Mesenchymal stem cell (in vitro differentiated cells and primary cell): Measurements from ENCODE around the gene SORCS3.

Experiments used
- DNase-seq: peaks from one replicate; pipeline ENCODE4 v3.0.0-alpha.2; 2013
- H2AFZ ChIP-seq: one replicate; pipeline ENCODE4 v1.6.1; 2013; ENCODE audit warnings: low read depth, mild to moderate bottlenecking, control low read depth, inconsistent platforms, low read length, moderate library complexity
- H2AK5ac ChIP-seq: 2 replicates; pipeline ENCODE4 v1.6.1; 2013; ENCODE audit warnings: low read length, moderate library complexity, mild to moderate bottlenecking, inconsistent platforms; ENCODE audit not compliant: severe bottlenecking
- H2BK120ac ChIP-seq: one replicate; pipeline ENCODE4 v1.6.1; 2013; ENCODE audit warnings: low read depth, mild to moderate bottlenecking, inconsistent platforms, low read length, moderate library complexity
- H2BK12ac ChIP-seq, 2 experiments: one replicate each; pipeline ENCODE4 v1.6.1; 2013; ENCODE audit warnings: inconsistent platforms in 2 of 2, low read length in 2 of 2, mild to moderate bottlenecking in 2 of 2, moderate library complexity in 2 of 2, control low read depth in 1 of 2
- H2BK15ac ChIP-seq: one replicate; pipeline ENCODE4 v1.6.1; 2013; ENCODE audit warnings: mild to moderate bottlenecking, low read depth, inconsistent platforms; ENCODE audit not compliant: poor library complexity, severe bottlenecking
- H2BK5ac ChIP-seq: 2 replicates; pipeline ENCODE4 v1.6.1; 2013; ENCODE audit warnings: low read depth, mild to moderate bottlenecking, low read length, control low read depth, inconsistent platforms; ENCODE audit not compliant: poor library complexity, severe bottlenecking
- H3K14ac ChIP-seq, 2 experiments: one replicate each; pipeline ENCODE4 v1.6.1; 2013; ENCODE audit warnings: inconsistent platforms in 2 of 2, low read length in 2 of 2, control low read depth in 1 of 2, mild to moderate bottlenecking in 1 of 2, moderate library complexity in 1 of 2
- H3K18ac ChIP-seq, 2 experiments: one replicate each; pipeline ENCODE4 v1.6.1; 2013; ENCODE audit warnings: inconsistent platforms in 2 of 2, low read length in 2 of 2, control low read depth in 1 of 2, low read depth in 1 of 2, mild to moderate bottlenecking in 1 of 2
- H3K23ac ChIP-seq, 2 experiments: one replicate each; pipeline ENCODE4 v1.6.1; 2013; ENCODE audit warnings: inconsistent platforms in 2 of 2, low read length in 2 of 2, mild to moderate bottlenecking in 2 of 2, moderate library complexity in 2 of 2, control low read depth in 1 of 2
- H3K27ac ChIP-seq: 2 replicates; pipeline ENCODE4 v1.5.1; 2013; ENCODE audit warnings: mild to moderate bottlenecking, moderate library complexity, low read length, control low read depth, inconsistent platforms; ENCODE audit not compliant: poor library complexity, severe bottlenecking
- H3K27me3 ChIP-seq, 2 experiments: 2 replicates each; pipeline versions ENCODE4 v1.6.1 to v1.7.0; 2013; ENCODE audit warnings: low read length in 2 of 2, mild to moderate bottlenecking in 2 of 2, moderate library complexity in 2 of 2, control low read depth in 1 of 2, inconsistent platforms in 1 of 2; ENCODE audit not compliant: control insufficient read depth in 1 of 2, insufficient read depth in 1 of 2
- H3K36me3 ChIP-seq, 2 experiments: 2 replicates each; pipeline versions ENCODE4 v1.6.1 to v1.7.0; 2013; ENCODE audit warnings: low read length in 2 of 2, control low read depth in 1 of 2, inconsistent platforms in 1 of 2, low read depth in 1 of 2, mild to moderate bottlenecking in 1 of 2; ENCODE audit not compliant: insufficient read depth in 2 of 2, control insufficient read depth in 1 of 2
- H3K4ac ChIP-seq, 2 experiments: one replicate each; pipeline ENCODE4 v1.6.1; 2013; ENCODE audit warnings: inconsistent platforms in 2 of 2, low read length in 2 of 2, mild to moderate bottlenecking in 2 of 2, moderate library complexity in 2 of 2, control low read depth in 1 of 2, low read depth in 1 of 2
- H3K4me1 ChIP-seq: 2 replicates; pipeline ENCODE4 v1.6.1; 2013; ENCODE audit warnings: low read depth, low read length, control low read depth; ENCODE audit not compliant: control insufficient read depth, insufficient read depth
- H3K4me2 ChIP-seq: 2 replicates; pipeline ENCODE4 v1.6.1; 2013; ENCODE audit warnings: low read length, mild to moderate bottlenecking, inconsistent platforms; ENCODE audit not compliant: poor library complexity, severe bottlenecking
- H3K4me3 ChIP-seq, 2 experiments: 2 replicates each; pipeline versions ENCODE4 v1.5.1 to v1.7.0; 2013; ENCODE audit warnings: low read length in 2 of 2, mild to moderate bottlenecking in 2 of 2, control low read depth in 1 of 2, low read depth in 1 of 2; ENCODE audit not compliant: insufficient read depth in 1 of 2
- H3K79me1 ChIP-seq: replicated peaks from 2 replicates; pipeline ENCODE4 v1.6.1; 2013; ENCODE audit warnings: mild to moderate bottlenecking, control low read depth, low read length, inconsistent platforms; ENCODE audit not compliant: poor library complexity, severe bottlenecking
- H3K9ac ChIP-seq: 2 replicates; pipeline ENCODE4 v1.7.0; 2013; ENCODE audit warnings: mild to moderate bottlenecking, low read length, moderate library complexity
- H3K9me3 ChIP-seq: 2 replicates; pipeline ENCODE4 v1.7.0; 2013; ENCODE audit warnings: mild to moderate bottlenecking, low read length; ENCODE audit not compliant: control insufficient read depth
- H4K8ac ChIP-seq: one replicate; pipeline ENCODE4 v1.6.1; 2013; ENCODE audit warnings: inconsistent platforms, mild to moderate bottlenecking, low read length, moderate library complexity
- H4K91ac ChIP-seq: one replicate; pipeline ENCODE4 v1.6.1; 2013; ENCODE audit warnings: mild to moderate bottlenecking, low read length, inconsistent platforms
- WGBS: methylation state at CpG from one replicate; pipeline ENCODE4 v1.1.7; 2013; ENCODE audit warnings: mixed read lengths; 5-methylcytosine and 5-hydroxymethylcytosine counted together

Gene SORCS3

DNA sequence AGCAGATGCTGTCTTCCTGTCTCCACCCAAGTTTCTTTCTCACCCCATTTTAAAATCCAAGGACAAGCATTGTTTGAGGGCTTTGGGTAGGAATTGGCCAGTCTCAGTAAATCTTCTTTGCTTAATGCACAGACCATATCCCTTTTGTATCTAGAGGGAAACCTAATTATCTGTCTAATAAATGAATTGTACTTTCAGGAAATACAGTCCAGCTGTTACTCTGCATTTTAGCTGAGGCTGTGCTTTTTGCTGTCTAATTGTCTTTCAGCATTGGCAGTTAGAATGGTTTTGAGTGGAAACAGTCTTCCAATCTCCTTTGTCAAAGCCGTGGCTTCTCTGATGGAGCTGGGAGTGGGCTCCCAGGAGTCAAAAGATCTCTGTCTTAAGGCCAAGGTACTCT is 388.2 kb downstream of the SORCS3 start:
- Histone ChIP-seq H4K8ac (no peak overlapping the region), H3K79me1 (no peaks in the 10 kb centered on the region), H3K4me1 (no peaks in the 10 kb centered on the region), H2AK5ac (no peak overlapping the region), H2BK5ac (no peak overlapping the region), H3K27ac (no peak overlapping the region), H3K14ac (no peak overlapping the region), H2BK12ac (no peak overlapping the region), H3K4me2 (no peak overlapping the region), H3K4ac (no peak overlapping the region), H2BK120ac (no peak overlapping the region), H3K18ac (no peak overlapping the region), H3K23ac (no peak overlapping the region), H3K36me3 (no peaks in the 10 kb centered on the region), H3K9ac (no peak overlapping the region), H3K27me3 (no peaks in the 10 kb centered on the region), H2AFZ (no peak overlapping the region), H2BK15ac (no peak overlapping the region), H3K4me3 (no peak overlapping the region), H3K9me3 (no peaks in the 10 kb centered on the region), H4K91ac (no peak overlapping the region)
- DNase-seq, result no peak
- whole genome bisulfite sequencing, result 60% methylated on average over 1 of the region's 1 CpG

DNA sequence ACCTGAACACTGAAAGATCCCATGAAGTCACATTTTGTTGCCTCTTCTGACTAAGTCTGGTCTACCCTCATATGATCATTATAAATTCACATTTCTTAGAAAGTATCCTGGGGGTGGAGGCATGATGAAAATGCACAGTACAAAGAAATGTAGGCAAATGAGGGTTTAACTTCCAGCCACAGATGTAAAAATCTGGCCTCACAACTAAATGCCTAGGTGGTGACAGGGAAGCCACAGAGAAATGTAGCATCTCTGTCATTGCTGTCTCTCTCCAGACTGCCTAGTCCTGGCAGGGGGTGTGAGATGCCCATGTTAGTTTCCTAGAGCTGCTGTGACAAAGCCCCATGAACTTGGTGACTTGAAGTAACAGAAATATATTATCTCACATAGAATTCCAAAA is 395.9 kb downstream of the SORCS3 start:
- DNase-seq, result no peak
- no peak overlapping the region for H3K4ac ChIP-seq

DNA sequence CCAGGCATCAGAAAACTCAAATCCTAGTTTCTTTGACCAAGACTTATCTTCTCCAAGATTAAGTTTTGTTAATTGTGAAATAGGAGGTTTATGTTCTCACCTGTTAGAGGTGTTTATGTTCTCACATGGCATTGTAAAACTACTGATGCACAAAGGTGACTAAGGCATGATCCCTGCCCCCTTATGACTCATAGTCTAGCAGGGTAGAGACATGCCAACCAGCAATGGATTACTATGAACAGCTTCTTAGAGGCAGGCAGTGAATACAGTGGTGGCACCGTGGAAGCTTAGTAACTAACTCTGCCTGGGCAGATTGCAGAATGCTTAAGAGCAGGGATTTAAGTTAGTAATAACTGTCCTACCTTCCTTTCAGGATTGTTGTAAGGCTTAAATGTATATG is 400.9 kb downstream of the SORCS3 start:
- 71% methylated on average over 1 of the region's 1 CpG for WGBS

More for the DNA sequence above, 395.9 kb downstream of the SORCS3 start:
- Histone ChIP-seq H2AFZ (no peak overlapping the region), H4K8ac (no peak overlapping the region), H2AK5ac (no peak overlapping the region), H3K4me2 (no peak overlapping the region), H2BK5ac (no peak overlapping the region), H3K9ac (no peak overlapping the region), H3K27me3 (no peaks in the 10 kb centered on the region), H2BK120ac (no peak overlapping the region), H2BK15ac (no peak overlapping the region), H3K18ac (no peak overlapping the region), H4K91ac (no peak overlapping the region), H2BK12ac (no peak overlapping the region), H3K27ac (no peak overlapping the region), H3K23ac (no peak overlapping the region), H3K36me3 (no peaks in the 10 kb centered on the region), H3K79me1 (no peaks in the 10 kb centered on the region), H3K4me3 (no peak overlapping the region), H3K4me1 (no peaks in the 10 kb centered on the region), H3K14ac (no peak overlapping the region), H3K9me3 (no peaks in the 10 kb centered on the region)

DNA sequence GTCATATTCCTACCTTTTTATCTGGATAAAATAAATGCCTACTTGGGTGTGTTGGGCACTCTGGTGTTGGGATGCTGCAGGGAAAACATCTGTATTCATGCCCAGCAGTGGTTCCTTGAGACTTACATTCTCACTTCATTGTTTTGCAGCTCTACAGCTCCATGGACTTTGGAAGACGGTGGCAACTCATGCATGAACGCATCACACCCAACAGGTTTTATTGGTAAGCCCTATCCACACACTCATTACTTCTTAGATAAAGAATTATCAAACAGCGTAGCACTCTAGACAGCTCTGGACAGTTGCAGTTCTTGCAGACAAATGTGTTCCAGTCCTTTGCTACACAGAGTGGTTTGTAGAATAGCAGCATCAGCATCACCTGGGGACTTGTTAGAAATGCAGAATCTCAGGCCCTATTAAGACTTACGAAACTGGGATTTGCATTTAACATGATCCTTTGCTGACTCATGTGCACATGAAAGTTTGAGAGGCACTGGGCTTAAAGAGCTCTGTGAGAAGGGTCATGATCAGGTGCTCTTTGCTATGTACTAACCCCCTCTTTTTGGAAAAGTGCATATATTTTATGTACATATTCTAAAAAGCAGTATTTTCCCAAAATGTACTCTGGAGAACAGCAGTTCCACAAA is 401.9 kb downstream of the SORCS3 start:
- no peak overlapping the region for H3K18ac ChIP-seq
- no peak overlapping the region for H3K23ac ChIP-seq
- no peaks in the 10 kb centered on the region for H3K27me3 ChIP-seq
- H4K8ac ChIP-seq, result no peak overlapping the region
- H3K27ac ChIP-seq, result no peak overlapping the region
- H2BK12ac ChIP-seq, result no peak overlapping the region
- no peaks in the 10 kb centered on the region for H3K79me1 ChIP-seq
- H3K4me1 ChIP-seq, result no peaks in the 10 kb centered on the region
- DNase-seq, result no peak
- no peak overlapping the region for H2AFZ ChIP-seq
- no peak overlapping the region for H3K14ac ChIP-seq
- no peak overlapping the region for H2BK5ac ChIP-seq
- H2BK120ac ChIP-seq, result no peak overlapping the region
- H3K4me3 ChIP-seq, result no peak overlapping the region
- H3K4me2 ChIP-seq, result no peak overlapping the region
- H3K9ac ChIP-seq, result no peak overlapping the region
- no peaks in the 10 kb centered on the region for H3K9me3 ChIP-seq
- H3K36me3 ChIP-seq, result no peaks in the 10 kb centered on the region
- no peak overlapping the region for H3K4ac ChIP-seq
- no peak overlapping the region for H4K91ac ChIP-seq
- WGBS, result 81% methylated on average over 4 of the region's 4 CpGs
- no peak overlapping the region for H2BK15ac ChIP-seq
- no peak overlapping the region for H2AK5ac ChIP-seq

More for the DNA sequence above, 400.9 kb downstream of the SORCS3 start:
- H2AK5ac ChIP-seq, result no peak overlapping the region
- H3K4ac ChIP-seq, result no peak overlapping the region
- no peaks in the 10 kb centered on the region for H3K9me3 ChIP-seq
- no peaks in the 10 kb centered on the region for H3K4me1 ChIP-seq
- no peak overlapping the region for H3K14ac ChIP-seq
- no peak overlapping the region for H2AFZ ChIP-seq
- no peak overlapping the region for H3K27ac ChIP-seq
- H3K4me3 ChIP-seq, result no peak overlapping the region
- no peaks in the 10 kb centered on the region for H3K79me1 ChIP-seq
- H3K23ac ChIP-seq, result no peak overlapping the region
- no peak overlapping the region for H2BK12ac ChIP-seq
- DNase-seq, result no peak
- H2BK15ac ChIP-seq, result no peak overlapping the region
- H3K18ac ChIP-seq, result no peak overlapping the region
- no peak overlapping the region for H3K4me2 ChIP-seq
- no peaks in the 10 kb centered on the region for H3K36me3 ChIP-seq
- no peak overlapping the region for H4K8ac ChIP-seq
- H2BK120ac ChIP-seq, result no peak overlapping the region
- H3K27me3 ChIP-seq, result no peaks in the 10 kb centered on the region
- no peak overlapping the region for H3K9ac ChIP-seq
- H2BK5ac ChIP-seq, result no peak overlapping the region
- H4K91ac ChIP-seq, result no peak overlapping the region
